ENCODE results near the gene EVX1. TPM values are rescaled to one million over a fixed set of nuclear protein-coding genes. Genes with fewer than 3 reads are reported as not detected.

The EVX1 gene
- total RNA-seq, 1 experiment from 2014 or later = not detected

DNA sequence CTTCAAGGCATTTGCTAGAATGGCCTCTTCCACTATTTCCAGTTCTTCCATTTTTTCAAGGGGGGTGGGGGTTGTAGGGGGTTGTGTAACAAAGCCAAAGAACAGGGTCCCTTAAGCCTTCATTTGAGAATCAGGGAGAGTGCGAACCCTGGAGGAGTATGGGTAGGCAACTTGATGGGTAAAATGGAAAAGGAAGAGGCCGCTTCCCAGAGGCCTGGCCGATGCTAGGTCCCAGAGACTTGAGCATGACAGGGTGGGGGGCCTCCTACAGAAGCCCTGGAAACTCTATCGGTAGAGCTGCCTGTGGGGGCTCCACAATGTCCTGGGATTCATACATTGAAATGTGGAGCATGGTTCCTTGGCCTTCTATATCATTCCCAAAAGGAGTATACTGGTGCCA lies 33.6 kb upstream of the EVX1 start:
- intact Hi-C loops (cut with micrococcal nuclease; ENCODE audit: unreplicated experiment) = no loop called here
- TF ChIP-seq, protein P1, sequence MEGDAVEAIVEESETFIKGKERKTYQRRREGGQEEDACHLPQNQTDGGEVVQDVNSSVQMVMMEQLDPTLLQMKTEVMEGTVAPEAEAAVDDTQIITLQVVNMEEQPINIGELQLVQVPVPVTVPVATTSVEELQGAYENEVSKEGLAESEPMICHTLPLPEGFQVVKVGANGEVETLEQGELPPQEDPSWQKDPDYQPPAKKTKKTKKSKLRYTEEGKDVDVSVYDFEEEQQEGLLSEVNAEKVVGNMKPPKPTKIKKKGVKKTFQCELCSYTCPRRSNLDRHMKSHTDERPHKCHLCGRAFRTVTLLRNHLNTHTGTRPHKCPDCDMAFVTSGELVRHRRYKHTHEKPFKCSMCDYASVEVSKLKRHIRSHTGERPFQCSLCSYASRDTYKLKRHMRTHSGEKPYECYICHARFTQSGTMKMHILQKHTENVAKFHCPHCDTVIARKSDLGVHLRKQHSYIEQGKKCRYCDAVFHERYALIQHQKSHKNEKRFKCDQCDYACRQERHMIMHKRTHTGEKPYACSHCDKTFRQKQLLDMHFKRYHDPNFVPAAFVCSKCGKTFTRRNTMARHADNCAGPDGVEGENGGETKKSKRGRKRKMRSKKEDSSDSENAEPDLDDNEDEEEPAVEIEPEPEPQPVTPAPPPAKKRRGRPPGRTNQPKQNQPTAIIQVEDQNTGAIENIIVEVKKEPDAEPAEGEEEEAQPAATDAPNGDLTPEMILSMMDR (IDR thresholded peaks at IDR 0.05; ENCODE audit: unreplicated experiment) = no peak
- Mint-ChIP-seq H3K9me3 (ENCODE audit: low read depth, unreplicated experiment) (no peaks in the 10 kb centered on the region), H3K4me3 (ENCODE audit: low read depth, unreplicated experiment) (no peak overlapping the region), H3K27me3 (ENCODE audit: unreplicated experiment) (peaks cover 39% of the 10 kb centered on the region), H3K36me3 (ENCODE audit: insufficient read depth, unreplicated experiment) (no peaks in the 10 kb centered on the region), H3K4me1 (ENCODE audit: low read depth, unreplicated experiment) (peaks cover 8% of the 10 kb centered on the region), H3K27ac (ENCODE audit: unreplicated experiment) (no peak overlapping the region)
- DNase-seq = no peak
- no TSS peak for BruUV-seq (replicated peaks)
- CTCF ChIA-PET = interaction anchor here (1.0 to 1.5 kb wide), 3 partner anchors 10 to 13 kb away, joined by 3 read pairs; no protein-coding TSS in a partner anchor

DNA sequence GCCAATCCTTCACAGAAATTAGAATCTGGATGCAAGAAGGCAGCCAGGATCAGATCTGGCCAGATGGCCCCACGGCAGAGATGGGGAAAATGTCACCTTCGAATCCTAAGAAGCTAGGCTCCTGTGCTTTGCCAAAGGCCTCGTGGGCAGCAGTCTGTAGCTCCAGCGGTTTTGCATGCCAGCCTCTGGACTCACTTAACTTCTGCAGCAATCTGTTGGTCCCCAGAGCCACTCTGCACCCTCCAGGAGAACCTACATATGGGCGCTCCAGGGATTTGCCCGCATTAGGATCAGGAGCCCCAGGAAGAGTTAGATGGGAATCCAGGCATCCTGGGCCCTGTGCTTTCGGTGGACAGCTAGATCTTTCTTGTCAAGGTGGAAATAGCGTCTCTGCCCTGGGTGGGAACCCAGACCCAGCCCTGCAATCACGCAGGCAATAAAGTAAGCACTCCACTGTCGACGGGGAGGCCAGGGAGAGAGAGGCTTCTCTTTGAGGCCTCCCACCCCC lies 32.6 kb upstream of the EVX1 start:
- CTCF ChIA-PET = interaction anchor here (0.6 to 1.9 kb wide), 4 partner anchors 9 to 396 kb away, joined by 3 to 10 read pairs (median 3); no protein-coding TSS in a partner anchor
- Mint-ChIP-seq H3K36me3 (ENCODE audit: insufficient read depth, unreplicated experiment) (no peaks in the 10 kb centered on the region), H3K27ac (ENCODE audit: unreplicated experiment) (no peak overlapping the region), H3K4me3 (ENCODE audit: low read depth, unreplicated experiment) (peak overlapping the region; percentile 71), H3K9me3 (ENCODE audit: low read depth, unreplicated experiment) (no peaks in the 10 kb centered on the region), H3K27me3 (ENCODE audit: unreplicated experiment) (peaks cover 29% of the 10 kb centered on the region), H3K4me1 (ENCODE audit: low read depth, unreplicated experiment) (peaks cover 8% of the 10 kb centered on the region)
- intact Hi-C loops (cut with micrococcal nuclease; ENCODE audit: unreplicated experiment) = loop anchor here (1.0 kb wide), 1 partner anchor 366 kb away; no protein-coding TSS in a partner anchor
- BruUV-seq (replicated peaks) = no TSS peak
- TF ChIP-seq, protein P1 (IDR thresholded peaks at IDR 0.05; ENCODE audit: unreplicated experiment) = no peak
- DNase-seq = no peak

DNA sequence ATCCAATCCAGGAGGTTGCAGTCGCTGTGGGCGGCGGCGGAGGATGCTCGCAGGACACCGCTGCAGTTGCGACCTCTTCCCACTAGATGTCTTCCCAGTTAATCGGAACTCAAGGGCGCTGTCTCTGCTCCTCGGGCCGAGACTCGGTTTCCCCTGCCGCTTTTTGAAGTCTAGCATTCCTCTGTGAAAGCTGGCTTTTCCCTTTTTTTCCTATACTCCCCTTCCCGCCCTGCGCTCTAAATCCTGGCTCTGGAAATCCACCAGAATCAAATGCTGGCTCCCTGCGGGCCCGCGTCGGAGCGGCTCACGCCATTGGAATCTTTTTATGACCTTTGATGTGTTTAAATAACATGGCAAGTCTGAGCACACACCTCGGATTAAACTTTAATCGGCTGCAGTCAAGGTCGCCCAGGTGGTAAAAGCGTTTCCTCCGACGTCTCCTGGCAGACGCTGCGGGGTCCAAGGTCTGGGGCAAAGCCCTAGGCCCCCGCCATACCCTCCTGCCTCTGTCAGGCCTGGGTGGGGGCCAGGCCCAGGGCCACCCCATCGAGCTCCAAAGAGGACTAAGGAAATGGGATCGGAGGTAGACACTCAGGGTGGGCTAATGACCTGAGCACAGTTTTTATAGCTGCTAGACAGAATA lies 32.0 kb upstream of the EVX1 start:
- H3K27ac Mint-ChIP-seq (ENCODE audit: unreplicated experiment) = no peak overlapping the region
- peaks cover 8% of the 10 kb centered on the region for H3K4me1 Mint-ChIP-seq (ENCODE audit: low read depth, unreplicated experiment)
- DNase-seq = peak; percentile 76
- TF ChIP-seq, protein P1 (IDR thresholded peaks at IDR 0.05; ENCODE audit: unreplicated experiment) = peak; percentile 93
- CTCF ChIA-PET = interaction anchor here (0.6 to 1.9 kb wide), 6 partner anchors 9 to 1270 kb away, joined by 3 to 10 read pairs (median 3); partner anchors contain the start of gene HOXA13
- H3K27me3 Mint-ChIP-seq (ENCODE audit: unreplicated experiment) = peaks cover 23% of the 10 kb centered on the region
- H3K36me3 Mint-ChIP-seq (ENCODE audit: insufficient read depth, unreplicated experiment) = no peaks in the 10 kb centered on the region
- peak overlapping the region; percentile 71 for H3K4me3 Mint-ChIP-seq (ENCODE audit: low read depth, unreplicated experiment)
- BruUV-seq (replicated peaks) = no TSS peak
- H3K9me3 Mint-ChIP-seq (ENCODE audit: low read depth, unreplicated experiment) = no peaks in the 10 kb centered on the region
- intact Hi-C loops (cut with micrococcal nuclease; ENCODE audit: unreplicated experiment) = loop anchor here (1.0 kb wide), 1 partner anchor 366 kb away; no protein-coding TSS in a partner anchor

DNA sequence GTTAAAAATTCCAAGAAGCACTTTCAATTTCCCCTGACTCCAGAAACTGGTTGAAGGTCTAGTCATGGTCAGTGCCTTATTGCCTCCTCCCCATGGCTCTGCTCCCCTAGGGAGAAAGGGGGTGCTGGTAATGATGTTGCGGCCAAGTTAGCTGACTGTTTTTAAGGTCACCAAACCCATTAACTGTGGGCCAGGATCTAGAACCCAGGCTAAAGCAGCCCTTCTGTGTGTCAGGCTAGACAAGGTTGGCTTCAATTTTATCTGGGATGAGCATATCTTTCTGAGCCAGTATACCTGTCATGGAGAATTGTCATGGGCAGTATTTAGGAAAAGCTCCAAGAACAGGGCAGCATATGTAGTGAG lies 31.5 kb upstream of the EVX1 start:
- intact Hi-C loops (cut with micrococcal nuclease; ENCODE audit: unreplicated experiment) = no loop called here
- H3K4me3 Mint-ChIP-seq (ENCODE audit: low read depth, unreplicated experiment) = peak overlapping the region; percentile 71
- H3K4me1 Mint-ChIP-seq (ENCODE audit: low read depth, unreplicated experiment) = peaks cover 8% of the 10 kb centered on the region
- TF ChIP-seq, protein P1 (IDR thresholded peaks at IDR 0.05; ENCODE audit: unreplicated experiment) = no peak
- H3K36me3 Mint-ChIP-seq (ENCODE audit: insufficient read depth, unreplicated experiment) = no peaks in the 10 kb centered on the region
- DNase-seq = no peak
- peaks cover 23% of the 10 kb centered on the region for H3K27me3 Mint-ChIP-seq (ENCODE audit: unreplicated experiment)
- no TSS peak for BruUV-seq (replicated peaks)
- CTCF ChIA-PET = interaction anchor here (0.9 to 1.9 kb wide), 3 partner anchors 11 to 395 kb away, joined by 3 to 10 read pairs (median 3); partner anchors contain the start of gene HOXA13
- no peaks in the 10 kb centered on the region for H3K9me3 Mint-ChIP-seq (ENCODE audit: low read depth, unreplicated experiment)
- H3K27ac Mint-ChIP-seq (ENCODE audit: unreplicated experiment) = no peak overlapping the region

Measured in Calu3 (cell line).